Gastroesophageal sphincter (tissue), 4 donors: ENCODE measurements around the gene ERC1. TPM values are rescaled to one million over a fixed set of nuclear protein-coding genes. Genes with fewer than 3 reads are reported as not detected.

Source experiments
- ATAC-seq: fragments of 150-250 bp; one replicate; pipeline ENCODE4 v1.9.1; 2016; ENCODE audit warnings: mild to moderate bottlenecking, moderate library complexity
- H3K27ac ChIP-seq, 4 donors: fragments of 200-600 bp; sonication (generic) in 3 of 4; 1 replicate in 3 of 4; 2 replicates in 1 of 4; pipeline ENCODE4 v1.5.1; 2016 to 2019
- H3K27me3 ChIP-seq: fragments of 200-600 bp; sonication (generic); one replicate; pipeline ENCODE4 v1.5.1; 2019
- H3K36me3 ChIP-seq, 2 donors: fragments of 200-600 bp; sonication (generic); one replicate each; pipeline ENCODE4 v1.5.1; 2019; ENCODE audit warnings: control low read depth in 1 of 2
- H3K4me1 ChIP-seq, 3 donors: fragments of 200-600 bp; sonication (generic); 1 replicate in 2 of 3; 2 replicates in 1 of 3; pipeline ENCODE4 v1.5.1; 2016 to 2019; ENCODE audit warnings: control low read depth in 2 of 3
- H3K4me3 ChIP-seq, 2 donors: fragments of 200-600 bp; sonication (generic); one replicate each; pipeline ENCODE4 v1.5.1; 2019; ENCODE audit warnings: mild to moderate bottlenecking in 1 of 2, moderate library complexity in 1 of 2
- H3K9me3 ChIP-seq, 3 donors: fragments of 200-600 bp; sonication (generic); one replicate each; pipeline ENCODE4 v1.5.1; 2017 to 2019; ENCODE audit warnings: control low read depth in 2 of 3
- CTCF ChIP-seq, 4 experiments: fragments of 200-600 bp in 2 of 4; fragments of 450-650 bp in 2 of 4; sonication (generic) in 1 of 4; IDR thresholded peaks; one replicate each; pipeline ENCODE4 v1.5.1; 2017 to 2019; ENCODE audit warnings: antibody characterized with exemption in 4 of 4, mild to moderate bottlenecking in 2 of 4, moderate library complexity in 2 of 4
- EP300 ChIP-seq: sonication (generic); formaldehyde crosslinking; IDR thresholded peaks from one replicate; pipeline ENCODE4 v1.6.1; 2017; ENCODE audit warnings: antibody characterized with exemption, mild to moderate bottlenecking
- POLR2A ChIP-seq, 2 donors: fragments of 450-650 bp; IDR thresholded peaks; one replicate each; pipeline ENCODE4 v1.6.1; 2017; ENCODE audit warnings: antibody characterized with exemption in 2 of 2, mild to moderate bottlenecking in 2 of 2, moderate library complexity in 1 of 2
- POLR2AphosphoS5 ChIP-seq: sonication (generic); formaldehyde crosslinking; IDR thresholded peaks from one replicate; pipeline ENCODE4 v1.6.1; 2017; ENCODE audit warnings: antibody characterized with exemption
- WGBS, 2 donors: methylation state at CpG; one replicate each; pipeline ENCODE4 v1.1.5; 2018; ENCODE audit warnings: low coverage in 1 of 2; 5-methylcytosine and 5-hydroxymethylcytosine counted together
- total RNA-seq, 4 donors: library from RNA; depleted of rRNA; stranded (reverse); fragments of >200 nt; gene quantifications; one replicate each; pipeline ENCODE4 v1.1.0, GENCODE V29; 2016

The ERC1 gene
- total RNA-seq, 4 donors from 2014 or later, result 38.3 to 80.2 (median 58.4) TPM

GRCh38 chr12:948238-948637 is 42.8 kb upstream of the ERC1 start:
- Histone ChIP-seq H3K9me3 (no peaks in the 10 kb centered on the region), H3K27me3 (no peaks in the 10 kb centered on the region), H3K4me3 (peak overlapping the region; percentile 62 to 86), H3K27ac (peak overlapping the region in 3 of 4 donors; percentile 92 to 96 (median 93)), H3K4me1 (peaks cover 0 to 34% (median 8%) of the 10 kb centered on the region in 3 donors), H3K36me3 (peaks cover 0 to 11% of the 10 kb centered on the region in 2 donors)
- 85 to 89% methylated on average over 3 to 9 of the region's 9 CpGs for WGBS, 2 donors
- ATAC-seq, result no peak
- TF ChIP-seq POLR2AphosphoS5 (no peak), POLR2A (IDR thresholded peaks at IDR 0.05) (no peak), CTCF (IDR thresholded peaks at IDR 0.05) (no peak), EP300 (no peak)

DNA sequence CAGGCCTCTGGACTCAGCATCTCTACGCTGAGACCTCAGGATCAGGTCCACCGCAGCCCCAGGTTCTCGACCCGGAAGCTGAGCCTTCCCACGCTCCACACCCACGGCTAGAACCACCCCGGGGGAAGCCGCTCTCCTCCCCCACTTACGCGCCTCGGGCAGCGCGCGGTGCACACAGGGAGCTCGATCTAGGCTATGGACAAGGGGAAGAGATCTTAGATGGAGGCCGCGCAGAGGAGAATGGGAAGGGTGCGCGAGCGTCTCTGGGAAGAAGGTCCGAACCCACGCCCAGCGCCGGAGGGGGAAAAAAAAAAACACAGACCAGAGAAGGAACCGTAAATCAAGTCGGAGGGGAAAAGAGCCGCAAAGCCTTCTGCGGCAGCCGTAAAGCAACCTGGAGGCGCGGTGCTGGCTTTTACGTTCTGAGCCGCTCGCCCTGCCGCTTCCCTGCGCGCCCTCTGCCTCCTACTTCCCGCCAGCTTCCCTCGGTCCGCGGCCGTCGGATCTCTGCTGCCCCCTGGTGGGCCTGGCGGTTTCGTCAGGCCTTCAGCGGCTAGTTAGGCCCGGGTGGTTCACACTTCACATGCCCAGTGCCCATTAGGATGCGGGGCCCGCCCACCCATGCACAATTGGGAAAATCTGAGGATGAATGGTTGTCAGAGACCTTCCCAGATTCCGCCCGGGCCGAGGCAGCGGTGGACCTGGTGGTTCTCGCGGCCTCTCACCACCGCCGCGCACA is 41.4 kb upstream of the ERC1 start, which contains the start of gene RAD52:
TSS of gene RAD52 (minus strand) at position 242 of the 739 bp plus-strand sequence. CDS start 16,636 bp downstream, outside the sequence.
- 0 to 1% methylated on average over 18 to 26 of the region's 58 CpGs for whole genome bisulfite sequencing, 2 donors
- H3K36me3 ChIP-seq, result no peaks in the 10 kb centered on the region
- peak; percentile 45 to 61 for TF ChIP-seq POLR2A (IDR thresholded peaks at IDR 0.05)
- peak; percentile 74 for TF ChIP-seq POLR2AphosphoS5
- peak; percentile 89 to 97 (median 97) for TF ChIP-seq CTCF (IDR thresholded peaks at IDR 0.05)
- TF ChIP-seq EP300, result no peak
- no peaks in the 10 kb centered on the region for H3K9me3 ChIP-seq
- peak; percentile 94 for ATAC-seq
- peak within 1 kb of the TSS; percentile 63 to 96 (median 92) for H3K27ac ChIP-seq
- peak within 1 kb of the TSS; percentile 62 to 86 for H3K4me3 ChIP-seq
- peaks cover 0 to 34% (median 8%) of the 10 kb centered on the region in 3 donors for H3K4me1 ChIP-seq
- H3K27me3 ChIP-seq, result no peaks in the 10 kb centered on the region

DNA sequence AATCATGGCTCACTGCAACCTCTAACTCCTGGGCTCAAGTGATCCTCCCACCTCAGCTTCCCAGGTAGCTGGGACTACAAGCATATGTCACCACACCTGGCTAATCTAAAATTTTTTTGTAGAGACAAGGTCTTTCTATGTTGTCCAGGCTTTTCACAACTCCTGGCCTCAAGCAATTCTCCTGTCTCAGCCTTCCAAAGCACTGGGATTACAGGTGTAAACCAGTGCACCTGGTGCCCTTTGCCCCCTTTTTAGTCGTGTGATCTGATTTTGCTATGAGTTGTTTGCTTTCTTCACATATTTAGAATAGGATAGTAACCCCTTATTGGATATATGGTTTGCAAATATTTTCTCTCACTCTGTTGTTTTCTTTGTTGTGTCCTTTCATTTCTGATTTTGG is 39.8 kb upstream of the ERC1 start:
- Histone ChIP-seq H3K9me3 (no peaks in the 10 kb centered on the region), H3K27me3 (no peaks in the 10 kb centered on the region), H3K4me3 (no peak overlapping the region), H3K27ac (no peak overlapping the region), H3K36me3 (no peaks in the 10 kb centered on the region), H3K4me1 (peaks cover 0 to 31% (median 8%) of the 10 kb centered on the region in 3 donors)
- 45 to 47% methylated on average over 1 of the region's 1 CpG for WGBS, 2 donors
- no peak for TF ChIP-seq POLR2AphosphoS5
- TF ChIP-seq POLR2A (IDR thresholded peaks at IDR 0.05), result no peak
- no peak for ATAC-seq

DNA sequence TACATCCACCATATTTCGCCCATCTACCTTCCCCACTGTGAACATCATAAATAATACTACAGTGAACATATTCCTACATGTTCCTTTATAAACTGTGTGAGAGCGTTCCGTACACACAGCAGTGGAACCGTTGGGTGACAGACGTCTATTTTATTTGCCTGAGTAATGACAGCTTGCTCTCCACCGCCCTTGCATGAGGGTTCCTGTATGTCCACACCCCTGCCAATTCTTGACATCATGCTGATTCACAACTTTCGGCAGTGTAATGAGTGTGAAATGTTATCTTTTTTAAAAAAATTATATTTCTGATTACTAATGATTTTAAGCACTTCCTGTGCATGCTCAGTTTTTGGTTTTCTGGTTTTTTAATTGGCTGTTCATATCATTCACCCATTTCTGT is 37.2 kb upstream of the ERC1 start:
- WGBS, 2 donors, result 68 to 73% methylated on average over 2 to 7 of the region's 7 CpGs
- Histone ChIP-seq H3K36me3 (no peaks in the 10 kb centered on the region), H3K27ac (no peak overlapping the region), H3K4me3 (no peak overlapping the region), H3K27me3 (no peaks in the 10 kb centered on the region), H3K4me1 (peaks cover 0 to 8% (median 0%) of the 10 kb centered on the region in 3 donors), H3K9me3 (no peaks in the 10 kb centered on the region)
- TF ChIP-seq CTCF (IDR thresholded peaks at IDR 0.05), result no peak
- no peak for TF ChIP-seq POLR2AphosphoS5
- no peak for TF ChIP-seq EP300
- no peak for TF ChIP-seq POLR2A (IDR thresholded peaks at IDR 0.05)
- no peak for ATAC-seq

GRCh38 chr12:954741-955140 is 36.3 kb upstream of the ERC1 start:
- no peaks in the 10 kb centered on the region for H3K9me3 ChIP-seq
- peaks cover 0 to 5% (median 0%) of the 10 kb centered on the region in 3 donors for H3K4me1 ChIP-seq
- H3K4me3 ChIP-seq, result no peak overlapping the region
- H3K36me3 ChIP-seq, result no peaks in the 10 kb centered on the region
- no peaks in the 10 kb centered on the region for H3K27me3 ChIP-seq
- no peak for TF ChIP-seq POLR2A (IDR thresholded peaks at IDR 0.05)
- TF ChIP-seq POLR2AphosphoS5, result no peak
- TF ChIP-seq EP300, result no peak
- no peak for TF ChIP-seq CTCF (IDR thresholded peaks at IDR 0.05)
- H3K27ac ChIP-seq, result no peak overlapping the region
- ATAC-seq, result no peak
